GM23338 (cell line): Measurements from ENCODE around the gene GALNT11. TPM values are rescaled to one million over a fixed set of nuclear protein-coding genes. Genes with fewer than 3 reads are reported as not detected.
A peak's percentile ranks its signal among the peaks of the same experiment; 100 is the strongest.

Experiments
- ATAC-seq: fragments of 200-7000 bp; cut with Tn5 transposase; 3 replicates; pipeline ENCODE4 v1.9.1; 2020
- DNase-seq: peaks from one replicate; pipeline ENCODE4 v3.0.0-alpha.2; 2015; ENCODE audit warnings: low spot score
- H2AFZ ChIP-seq: fragments of 200-600 bp; sonication (generic); 2 replicates; pipeline ENCODE4 v1.8.0; 2016; ENCODE audit warnings: antibody characterized with exemption, mild to moderate bottlenecking, moderate library complexity
- H3F3A ChIP-seq: fragments of 200-600 bp; sonication (generic); replicated peaks from 2 replicates; pipeline ENCODE4 v1.8.0; 2017; ENCODE audit warnings: antibody characterized with exemption, mixed run types, low read depth
- H3K27ac ChIP-seq: fragments of 200-600 bp; sonication (generic); 2 replicates; pipeline ENCODE4 v1.6.1; 2016; ENCODE audit warnings: low read depth
- H3K27me3 ChIP-seq: fragments of 200-600 bp; sonication (generic); 2 replicates; pipeline ENCODE4 v1.8.0; 2016; ENCODE audit warnings: mild to moderate bottlenecking, mixed run types, moderate library complexity; ENCODE audit not compliant: insufficient read depth
- H3K36me3 ChIP-seq: fragments of 200-600 bp; sonication (generic); 2 replicates; pipeline ENCODE4 v1.8.0; 2016; ENCODE audit warnings: mild to moderate bottlenecking; ENCODE audit not compliant: insufficient read depth
- H3K4me1 ChIP-seq: fragments of 200-600 bp; sonication (generic); 2 replicates; pipeline ENCODE4 v1.8.0; 2016; ENCODE audit warnings: mild to moderate bottlenecking, moderate library complexity; ENCODE audit not compliant: insufficient read depth
- H3K4me2 ChIP-seq: fragments of 200-600 bp; sonication (generic); 2 replicates; pipeline ENCODE4 v1.7.1; 2017; ENCODE audit warnings: mixed run types
- H3K4me3 ChIP-seq: fragments of 200-600 bp; sonication (generic); 2 replicates; pipeline ENCODE4 v1.6.1; 2016; ENCODE audit warnings: mixed run types
- H3K79me2 ChIP-seq: fragments of 200-600 bp; sonication (generic); replicated peaks from 2 replicates; pipeline ENCODE4 v1.8.0; 2017; ENCODE audit warnings: mild to moderate bottlenecking; ENCODE audit not compliant: insufficient read depth
- H3K9me2 ChIP-seq: fragments of 200-600 bp; sonication (generic); 2 replicates; pipeline ENCODE4 v1.8.0; 2017; ENCODE audit not compliant: insufficient read depth
- H4K20me1 ChIP-seq: fragments of 200-600 bp; sonication (generic); replicated peaks from 2 replicates; pipeline ENCODE4 v1.8.0; 2017; ENCODE audit warnings: mild to moderate bottlenecking; ENCODE audit not compliant: insufficient read depth
- H3K27ac Mint-ChIP-seq: 2 replicates; pipeline ENCODE4 v1.8.0; 2020; ENCODE audit warnings: inconsistent platforms, mild to moderate bottlenecking, moderate library complexity, mixed read lengths
- H3K27me3 Mint-ChIP-seq: 3 replicates; pipeline ENCODE4 v1.8.0; 2022; ENCODE audit warnings: low read depth, mild to moderate bottlenecking, moderate library complexity, mixed read lengths, inconsistent platforms; ENCODE audit not compliant: insufficient read depth, poor library complexity
- H3K36me3 Mint-ChIP-seq: 3 replicates; pipeline ENCODE4 v1.8.0; 2021; ENCODE audit warnings: low read depth, mild to moderate bottlenecking, inconsistent platforms, moderate library complexity, mixed read lengths
- H3K4me1 Mint-ChIP-seq: 3 replicates; pipeline ENCODE4 v1.8.0; 2020; ENCODE audit warnings: mild to moderate bottlenecking, inconsistent platforms, mixed read lengths
- H3K4me3 Mint-ChIP-seq: 3 replicates; pipeline ENCODE4 v1.8.0; 2021; ENCODE audit warnings: moderate library complexity, mild to moderate bottlenecking, inconsistent platforms, mixed read lengths
- H3K9me3 Mint-ChIP-seq: 3 replicates; pipeline ENCODE4 v1.8.0; 2020; ENCODE audit warnings: moderate library complexity, mild to moderate bottlenecking, inconsistent platforms, mixed read lengths
- CREB1 ChIP-seq: fragments of 250-450 bp; sonication (Bioruptor Pico); IDR thresholded peaks from 2 replicates; pipeline ENCODE4 v1.5.0; 2020; ENCODE audit warnings: low read depth, mild to moderate bottlenecking, moderate library complexity
- EZH2 ChIP-seq: fragments of 200-600 bp; sonication (generic); IDR thresholded peaks from one replicate; pipeline ENCODE4 v1.8.0; 2017; ENCODE audit warnings: antibody characterized with exemption, mild to moderate bottlenecking, low read depth; ENCODE audit not compliant: unreplicated experiment
- EZH2phosphoT487 ChIP-seq: fragments of 200-600 bp; sonication (generic); IDR thresholded peaks from one replicate; pipeline ENCODE4 v1.8.1; 2018; ENCODE audit warnings: antibody characterized with exemption; ENCODE audit not compliant: unreplicated experiment
- JUNB ChIP-seq: IDR thresholded peaks from one replicate; pipeline ENCODE4 v1.6.1; 2016; ENCODE audit warnings: antibody characterized with exemption; ENCODE audit not compliant: unreplicated experiment
- NANOG ChIP-seq: IDR thresholded peaks from 2 replicates; pipeline ENCODE4 v1.6.1; 2016; ENCODE audit warnings: antibody characterized with exemption, borderline replicate concordance
- POLR2AphosphoS5 ChIP-seq: IDR thresholded peaks from 2 replicates; pipeline ENCODE4 v1.6.1; 2016; ENCODE audit warnings: antibody characterized with exemption, low read depth
- ZNF331 ChIP-seq: fragments of 250-450 bp; sonication (Bioruptor Pico); IDR thresholded peaks from 2 replicates; pipeline ENCODE4 v1.5.0; 2020; ENCODE audit warnings: low read depth, mild to moderate bottlenecking, moderate library complexity
- polyA plus RNA-seq: library from polyadenylated mRNA; unstranded; fragments of >200 nt; fragmentation: Nextera tagmentation; extraction: Ambion mirVana; gene quantifications from 2 replicates; pipeline ENCODE4 v1.2.1, GENCODE V29; 2016
- total RNA-seq: library from RNA; depleted of rRNA; stranded (reverse); fragments of >200 nt; shearing (Covaris generic); gene quantifications from 2 replicates; pipeline ENCODE4 v1.2.3, GENCODE V29; 2014
- TF ChIP-seq, protein P1 (sequence below), 2 experiments: fragments of 200-600 bp in 1 of 2; sonication (generic) in 1 of 2; conservative IDR thresholded peaks; 2 replicates each; pipeline versions ENCODE4 v1.5.1 to v1.6.1; 2016 to 2017; ENCODE audit warnings: antibody characterized with exemption in 2 of 2, low read depth in 2 of 2, mild to moderate bottlenecking in 2 of 2, moderate library complexity in 1 of 2
- TF ChIP-seq, protein P2 (sequence below): fragments of 250-450 bp; sonication (Bioruptor Pico); IDR thresholded peaks from 2 replicates; pipeline ENCODE4 v1.5.0; 2020; ENCODE audit warnings: mild to moderate bottlenecking, moderate library complexity
- TF ChIP-seq, protein P3 (sequence below): IDR thresholded peaks from 2 replicates; pipeline ENCODE4 v1.6.1; 2016; ENCODE audit warnings: antibody characterized with exemption

GALNT11 gene
- total and polyA plus RNA-seq, 2 experiments from 2014 or later: 16.1 to 33.6 TPM

DNA sequence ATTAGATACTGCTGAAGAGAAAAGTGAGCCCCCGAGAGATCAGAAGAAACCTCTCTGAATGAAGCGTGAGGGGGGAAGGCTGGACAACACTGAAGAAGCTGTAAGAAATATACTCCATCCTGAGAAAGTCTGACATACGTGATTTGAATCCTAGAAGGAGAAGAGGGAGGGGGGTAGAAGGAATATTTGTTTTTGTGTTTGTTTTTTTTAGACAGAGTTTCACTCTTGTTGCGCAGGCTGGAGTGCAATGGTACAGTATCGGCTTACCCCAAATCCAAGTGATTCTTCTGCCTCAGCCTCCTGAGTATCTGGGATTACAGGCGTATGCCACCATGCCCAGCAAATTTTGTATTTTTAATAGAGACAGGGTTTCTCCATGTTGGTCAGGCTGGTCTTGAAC, 52.6 kb downstream of the GALNT11 start:
- H4K20me1 ChIP-seq: no peaks in the 10 kb centered on the region
- no peak overlapping the region for H3K4me3 ChIP-seq
- Mint-ChIP-seq H3K36me3 (peaks cover 5% of the 10 kb centered on the region; the same call in 1 of the 3 replicates), H3K27me3 (no peaks in the 10 kb centered on the region), H3K4me3 (no peak overlapping the region), H3K4me1 (peaks cover 62% of the 10 kb centered on the region), H3K27ac (peak overlapping the region; percentile 59; the same call in 1 of the 2 replicates), H3K9me3 (no peaks in the 10 kb centered on the region; the same call in 2 of the 3 replicates)
- no peaks in the 10 kb centered on the region for H3K36me3 ChIP-seq
- DNase-seq: no peak
- H3K9me2 ChIP-seq: no peaks in the 10 kb centered on the region
- H3K27me3 ChIP-seq: no peaks in the 10 kb centered on the region
- no peak overlapping the region for H2AFZ ChIP-seq
- H3K4me2 ChIP-seq: no peak overlapping the region
- no peak for ATAC-seq
- no peak overlapping the region for H3K27ac ChIP-seq
- no peaks in the 10 kb centered on the region for H3F3A ChIP-seq
- peaks cover 29% of the 10 kb centered on the region for H3K4me1 ChIP-seq
- TF ChIP-seq, protein P1, sequence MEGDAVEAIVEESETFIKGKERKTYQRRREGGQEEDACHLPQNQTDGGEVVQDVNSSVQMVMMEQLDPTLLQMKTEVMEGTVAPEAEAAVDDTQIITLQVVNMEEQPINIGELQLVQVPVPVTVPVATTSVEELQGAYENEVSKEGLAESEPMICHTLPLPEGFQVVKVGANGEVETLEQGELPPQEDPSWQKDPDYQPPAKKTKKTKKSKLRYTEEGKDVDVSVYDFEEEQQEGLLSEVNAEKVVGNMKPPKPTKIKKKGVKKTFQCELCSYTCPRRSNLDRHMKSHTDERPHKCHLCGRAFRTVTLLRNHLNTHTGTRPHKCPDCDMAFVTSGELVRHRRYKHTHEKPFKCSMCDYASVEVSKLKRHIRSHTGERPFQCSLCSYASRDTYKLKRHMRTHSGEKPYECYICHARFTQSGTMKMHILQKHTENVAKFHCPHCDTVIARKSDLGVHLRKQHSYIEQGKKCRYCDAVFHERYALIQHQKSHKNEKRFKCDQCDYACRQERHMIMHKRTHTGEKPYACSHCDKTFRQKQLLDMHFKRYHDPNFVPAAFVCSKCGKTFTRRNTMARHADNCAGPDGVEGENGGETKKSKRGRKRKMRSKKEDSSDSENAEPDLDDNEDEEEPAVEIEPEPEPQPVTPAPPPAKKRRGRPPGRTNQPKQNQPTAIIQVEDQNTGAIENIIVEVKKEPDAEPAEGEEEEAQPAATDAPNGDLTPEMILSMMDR (conservative IDR thresholded peaks at IDR 0.05; ENCODE audit: low read depth in 2 of 2): no peak
- TF ChIP-seq CREB1 (CRISPR knock-in tag) (no peak), NANOG (no peak), POLR2AphosphoS5 (no peak)
- H3K79me2 ChIP-seq: no peaks in the 10 kb centered on the region; the same call in 1 of the 2 replicates

DNA sequence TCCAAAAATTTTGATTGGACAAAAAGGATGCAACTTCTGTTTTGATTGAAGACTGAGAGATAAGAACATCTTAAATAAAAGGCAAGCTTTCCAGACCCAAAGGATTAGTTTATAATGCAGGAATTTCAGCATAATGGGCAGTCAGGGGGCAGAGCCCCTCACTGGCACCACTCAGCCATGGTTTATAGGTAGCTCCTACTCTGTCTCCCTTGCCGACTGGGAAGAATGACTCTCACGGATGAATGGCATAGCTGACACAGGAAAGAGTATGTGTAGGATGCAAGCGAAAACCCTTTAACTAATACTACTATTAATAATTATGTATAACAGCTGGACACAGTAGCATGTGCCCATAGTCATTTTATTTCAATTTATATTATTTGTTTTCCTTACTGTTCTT, 53.3 kb downstream of the GALNT11 start:
- no peaks in the 10 kb centered on the region for H3K27me3 Mint-ChIP-seq
- H3K4me3 Mint-ChIP-seq: no peak overlapping the region
- Histone ChIP-seq H3K36me3 (no peaks in the 10 kb centered on the region), H3K9me2 (no peaks in the 10 kb centered on the region), H3K4me1 (peaks cover 23% of the 10 kb centered on the region), H2AFZ (no peak overlapping the region), H3K4me2 (no peak overlapping the region), H3K79me2 (no peaks in the 10 kb centered on the region; the same call in 1 of the 2 replicates), H3F3A (no peaks in the 10 kb centered on the region), H3K27ac (no peak overlapping the region), H3K4me3 (no peak overlapping the region), H3K27me3 (no peaks in the 10 kb centered on the region), H4K20me1 (no peaks in the 10 kb centered on the region)
- peaks cover 55% of the 10 kb centered on the region for H3K4me1 Mint-ChIP-seq
- ATAC-seq: peak; percentile 14; the same call in 1 of the 3 replicates
- peaks cover 5% of the 10 kb centered on the region; the same call in 1 of the 3 replicates for H3K36me3 Mint-ChIP-seq
- no peak for DNase-seq
- H3K27ac Mint-ChIP-seq: no peak overlapping the region
- H3K9me3 Mint-ChIP-seq: no peaks in the 10 kb centered on the region; the same call in 2 of the 3 replicates
- TF ChIP-seq, protein P1 (conservative IDR thresholded peaks at IDR 0.05; ENCODE audit: low read depth in 2 of 2): no peak
- TF ChIP-seq EZH2 (no peak), CREB1 (CRISPR knock-in tag) (no peak), POLR2AphosphoS5 (no peak), JUNB (no peak), ZNF331 (CRISPR knock-in tag) (no peak), EZH2phosphoT487 (no peak), NANOG (no peak)
- TF ChIP-seq, protein P2, sequence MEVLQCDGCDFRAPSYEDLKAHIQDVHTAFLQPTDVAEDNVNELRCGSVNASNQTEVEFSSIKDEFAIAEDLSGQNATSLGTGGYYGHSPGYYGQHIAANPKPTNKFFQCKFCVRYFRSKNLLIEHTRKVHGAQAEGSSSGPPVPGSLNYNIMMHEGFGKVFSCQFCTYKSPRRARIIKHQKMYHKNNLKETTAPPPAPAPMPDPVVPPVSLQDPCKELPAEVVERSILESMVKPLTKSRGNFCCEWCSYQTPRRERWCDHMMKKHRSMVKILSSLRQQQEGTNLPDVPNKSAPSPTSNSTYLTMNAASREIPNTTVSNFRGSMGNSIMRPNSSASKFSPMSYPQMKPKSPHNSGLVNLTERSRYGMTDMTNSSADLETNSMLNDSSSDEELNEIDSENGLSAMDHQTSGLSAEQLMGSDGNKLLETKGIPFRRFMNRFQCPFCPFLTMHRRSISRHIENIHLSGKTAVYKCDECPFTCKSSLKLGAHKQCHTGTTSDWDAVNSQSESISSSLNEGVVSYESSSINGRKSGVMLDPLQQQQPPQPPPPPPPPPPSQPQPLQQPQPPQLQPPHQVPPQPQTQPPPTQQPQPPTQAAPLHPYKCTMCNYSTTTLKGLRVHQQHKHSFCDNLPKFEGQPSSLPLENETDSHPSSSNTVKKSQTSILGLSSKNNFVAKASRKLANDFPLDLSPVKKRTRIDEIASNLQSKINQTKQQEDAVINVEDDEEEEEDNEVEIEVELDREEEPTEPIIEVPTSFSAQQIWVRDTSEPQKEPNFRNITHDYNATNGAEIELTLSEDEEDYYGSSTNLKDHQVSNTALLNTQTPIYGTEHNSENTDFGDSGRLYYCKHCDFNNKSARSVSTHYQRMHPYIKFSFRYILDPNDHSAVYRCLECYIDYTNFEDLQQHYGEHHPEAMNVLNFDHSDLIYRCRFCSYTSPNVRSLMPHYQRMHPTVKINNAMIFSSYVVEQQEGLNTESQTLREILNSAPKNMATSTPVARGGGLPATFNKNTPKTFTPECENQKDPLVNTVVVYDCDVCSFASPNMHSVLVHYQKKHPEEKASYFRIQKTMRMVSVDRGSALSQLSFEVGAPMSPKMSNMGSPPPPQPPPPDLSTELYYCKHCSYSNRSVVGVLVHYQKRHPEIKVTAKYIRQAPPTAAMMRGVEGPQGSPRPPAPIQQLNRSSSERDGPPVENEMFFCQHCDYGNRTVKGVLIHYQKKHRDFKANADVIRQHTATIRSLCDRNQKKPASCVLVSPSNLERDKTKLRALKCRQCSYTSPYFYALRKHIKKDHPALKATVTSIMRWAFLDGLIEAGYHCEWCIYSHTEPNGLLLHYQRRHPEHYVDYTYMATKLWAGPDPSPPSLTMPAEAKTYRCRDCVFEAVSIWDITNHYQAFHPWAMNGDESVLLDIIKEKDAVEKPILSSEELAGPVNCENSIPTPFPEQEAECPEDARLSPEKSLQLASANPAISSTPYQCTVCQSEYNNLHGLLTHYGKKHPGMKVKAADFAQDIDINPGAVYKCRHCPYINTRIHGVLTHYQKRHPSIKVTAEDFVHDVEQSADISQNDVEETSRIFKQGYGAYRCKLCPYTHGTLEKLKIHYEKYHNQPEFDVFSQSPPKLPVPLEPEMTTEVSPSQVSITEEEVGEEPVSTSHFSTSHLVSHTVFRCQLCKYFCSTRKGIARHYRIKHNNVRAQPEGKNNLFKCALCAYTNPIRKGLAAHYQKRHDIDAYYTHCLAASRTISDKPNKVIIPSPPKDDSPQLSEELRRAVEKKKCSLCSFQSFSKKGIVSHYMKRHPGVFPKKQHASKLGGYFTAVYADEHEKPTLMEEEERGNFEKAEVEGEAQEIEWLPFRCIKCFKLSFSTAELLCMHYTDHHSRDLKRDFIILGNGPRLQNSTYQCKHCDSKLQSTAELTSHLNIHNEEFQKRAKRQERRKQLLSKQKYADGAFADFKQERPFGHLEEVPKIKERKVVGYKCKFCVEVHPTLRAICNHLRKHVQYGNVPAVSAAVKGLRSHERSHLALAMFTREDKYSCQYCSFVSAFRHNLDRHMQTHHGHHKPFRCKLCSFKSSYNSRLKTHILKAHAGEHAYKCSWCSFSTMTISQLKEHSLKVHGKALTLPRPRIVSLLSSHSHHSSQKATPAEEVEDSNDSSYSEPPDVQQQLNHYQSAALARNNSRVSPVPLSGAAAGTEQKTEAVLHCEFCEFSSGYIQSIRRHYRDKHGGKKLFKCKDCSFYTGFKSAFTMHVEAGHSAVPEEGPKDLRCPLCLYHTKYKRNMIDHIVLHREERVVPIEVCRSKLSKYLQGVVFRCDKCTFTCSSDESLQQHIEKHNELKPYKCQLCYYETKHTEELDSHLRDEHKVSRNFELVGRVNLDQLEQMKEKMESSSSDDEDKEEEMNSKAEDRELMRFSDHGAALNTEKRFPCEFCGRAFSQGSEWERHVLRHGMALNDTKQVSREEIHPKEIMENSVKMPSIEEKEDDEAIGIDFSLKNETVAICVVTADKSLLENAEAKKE (CRISPR knock-in tag): no peak
- TF ChIP-seq, protein P3, sequence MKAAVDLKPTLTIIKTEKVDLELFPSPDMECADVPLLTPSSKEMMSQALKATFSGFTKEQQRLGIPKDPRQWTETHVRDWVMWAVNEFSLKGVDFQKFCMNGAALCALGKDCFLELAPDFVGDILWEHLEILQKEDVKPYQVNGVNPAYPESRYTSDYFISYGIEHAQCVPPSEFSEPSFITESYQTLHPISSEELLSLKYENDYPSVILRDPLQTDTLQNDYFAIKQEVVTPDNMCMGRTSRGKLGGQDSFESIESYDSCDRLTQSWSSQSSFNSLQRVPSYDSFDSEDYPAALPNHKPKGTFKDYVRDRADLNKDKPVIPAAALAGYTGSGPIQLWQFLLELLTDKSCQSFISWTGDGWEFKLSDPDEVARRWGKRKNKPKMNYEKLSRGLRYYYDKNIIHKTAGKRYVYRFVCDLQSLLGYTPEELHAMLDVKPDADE: no peak
